Measurements from ENCODE around the gene ZFP30. TPM values are rescaled to one million over a fixed set of nuclear protein-coding genes. Genes with fewer than 3 reads are reported as not detected.
A peak's percentile ranks its signal among the peaks of the same experiment; 100 is the strongest.
"Not testable (repeated sequence)": the region's sequence is repeated elsewhere in the genome, so short reads cannot be mapped to it uniquely, and the experiment has no call there.

ZFP30 gene
- total RNA-seq, 4 donors from 2014 or later = 1.2 to 6.2 (median 3.4) TPM

- DNase-seq (no peak), ATAC-seq (no peak)
- intact Hi-C loops (cut with DNase I; ENCODE audit: low total_unique reads) = loop anchor here (1.0 kb wide), 1 partner anchor 38 kb away; the partner anchor contains the start of gene ZFP30
- Histone ChIP-seq H3K36me3 (peaks cover 0 to 14% of the 10 kb centered on the region in 2 donors), H3K4me1 (no peaks in the 10 kb centered on the region), H3K27ac (no peak overlapping the region), H3K27me3 (no peaks in the 10 kb centered on the region), H3K4me3 (peak overlapping the region in 2 of 4 donors; percentile 69 to 75), H3K9me3 (no peaks in the 10 kb centered on the region)
- in situ Hi-C loops (cut with MboI; ENCODE audit: low sequenced_read_pairs in 4 of 4) = no loop called here
- no peak for TF ChIP-seq POLR2A (IDR thresholded peaks at IDR 0.05)
- no peak for TF ChIP-seq CTCF (IDR thresholded peaks at IDR 0.05 in 4 of 5, conservative IDR thresholded peaks at IDR 0.05 in 1 of 5)
These were observed 37.8 kb upstream of the ZFP30 start for GRCh38 chr19:37692956-37693620.

DNA sequence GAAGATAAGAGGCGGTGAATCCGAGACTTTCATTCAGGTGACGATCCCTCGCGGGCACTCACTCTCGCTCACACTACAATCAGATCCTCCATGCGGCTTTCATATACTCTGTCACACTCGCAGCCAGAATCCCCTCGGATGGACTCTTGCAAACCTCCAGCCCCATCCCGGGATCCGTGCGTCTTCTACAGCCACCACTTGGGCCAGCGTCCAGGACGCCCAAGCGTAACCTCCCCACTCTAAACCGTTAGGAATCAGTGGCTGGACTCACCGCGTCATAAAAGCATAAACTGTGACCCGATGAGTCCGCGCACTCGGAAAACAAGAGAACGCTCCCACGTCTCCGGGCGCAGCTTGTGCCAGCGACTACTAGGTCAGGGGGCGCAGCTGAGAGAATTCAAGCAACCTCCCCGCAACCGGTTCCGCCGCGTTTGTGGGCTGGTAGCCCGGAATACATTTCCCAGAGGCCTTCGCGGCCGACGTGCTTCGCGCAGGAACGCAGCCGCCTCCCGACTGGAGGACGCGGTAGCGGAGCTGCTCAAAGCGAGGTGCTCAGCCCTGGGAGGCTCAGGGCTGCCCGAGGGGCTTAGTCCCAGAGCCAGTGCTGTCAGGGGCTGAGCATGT lies 36.7 kb upstream of the ZFP30 start:
- TF ChIP-seq CTCF (IDR thresholded peaks at IDR 0.05 in 4 of 5, conservative IDR thresholded peaks at IDR 0.05 in 1 of 5) = no peak
- no peak for TF ChIP-seq POLR2A (IDR thresholded peaks at IDR 0.05)
- Histone ChIP-seq H3K4me3 (peak overlapping the region; percentile 64 to 75 (median 68)), H3K36me3 (peaks cover 0 to 6% of the 10 kb centered on the region in 2 donors), H3K27me3 (no peaks in the 10 kb centered on the region), H3K4me1 (no peaks in the 10 kb centered on the region), H3K27ac (peak overlapping the region; percentile 71 to 84 (median 75)), H3K9me3 (no peaks in the 10 kb centered on the region)
- in situ Hi-C loops (cut with MboI; ENCODE audit: low sequenced_read_pairs in 4 of 4) = no loop called here
- peak; percentile 38 to 41 for DNase-seq
- peak; percentile 63 to 75 for ATAC-seq
- intact Hi-C loops (cut with DNase I; ENCODE audit: low total_unique reads) = loop anchor here (1.0 kb wide), 1 partner anchor 37 kb away; the partner anchor contains the start of gene ZFP30

DNA sequence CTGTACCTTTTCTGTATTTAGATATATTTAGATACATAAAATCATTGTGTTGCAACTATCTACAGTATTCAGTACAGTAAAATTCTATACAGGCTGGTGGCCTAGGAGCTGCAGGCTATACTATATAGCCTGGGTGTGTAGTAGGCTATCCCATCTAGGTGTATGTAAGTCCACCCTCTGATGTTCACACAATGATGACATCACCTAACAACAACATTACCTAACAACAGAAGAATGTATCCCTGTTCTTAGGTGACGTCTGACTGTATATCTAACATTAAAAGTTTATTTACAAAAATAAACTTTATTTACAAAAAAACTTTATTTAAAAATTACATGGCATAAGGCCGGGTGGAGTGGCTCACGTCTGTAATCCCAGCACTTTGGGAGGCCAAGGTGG lies 28.3 kb upstream of the ZFP30 start:
- Histone ChIP-seq H3K27ac (no peak overlapping the region), H3K27me3 (no peaks in the 10 kb centered on the region), H3K9me3 (peaks cover 0 to 7% (median 0%) of the 10 kb centered on the region in 3 donors), H3K36me3 (peaks cover 0 to 10% of the 10 kb centered on the region in 2 donors), H3K4me3 (no peak overlapping the region), H3K4me1 (no peaks in the 10 kb centered on the region)
- intact Hi-C loops (cut with DNase I; ENCODE audit: low total_unique reads) (no loop called here), in situ Hi-C loops (cut with MboI; ENCODE audit: low sequenced_read_pairs in 4 of 4) (no loop called here)
- no peak for DNase-seq
- no peak for TF ChIP-seq POLR2A (IDR thresholded peaks at IDR 0.05)
- no peak for TF ChIP-seq CTCF (IDR thresholded peaks at IDR 0.05 in 4 of 5, conservative IDR thresholded peaks at IDR 0.05 in 1 of 5)
- no peak for ATAC-seq

DNA sequence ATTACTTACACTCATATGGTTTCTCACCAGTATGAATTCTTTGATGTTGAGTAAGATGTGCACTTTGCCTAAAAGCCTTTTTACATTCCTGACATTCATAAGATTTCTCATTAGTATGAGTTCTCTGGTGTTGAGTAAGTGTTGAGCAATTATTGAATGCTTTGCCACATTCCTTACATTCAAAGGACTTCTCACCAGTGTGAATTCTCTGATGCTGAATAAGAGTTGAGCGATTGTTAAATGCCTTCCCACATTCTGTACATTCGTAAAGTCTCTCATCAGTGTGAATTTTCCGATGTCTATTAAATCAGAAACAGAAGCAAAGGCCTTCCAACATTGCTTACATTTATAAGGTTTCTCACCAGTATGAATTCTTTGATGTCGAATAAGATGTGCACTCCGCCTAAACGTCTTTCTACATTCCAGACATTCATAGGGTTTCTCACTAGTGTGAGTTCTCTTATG lies 14.2 kb upstream of the ZFP30 start:
- ATAC-seq (no peak), DNase-seq (no peak)
- Histone ChIP-seq H3K27ac (no peak overlapping the region), H3K27me3 (no peaks in the 10 kb centered on the region), H3K4me1 (no peaks in the 10 kb centered on the region), H3K36me3 (peaks cover 0 to 4% of the 10 kb centered on the region in 2 donors), H3K4me3 (no peak overlapping the region), H3K9me3 (peaks cover 17 to 61% (median 19%) of the 10 kb centered on the region in 3 donors)
- intact Hi-C loops (cut with DNase I; ENCODE audit: low total_unique reads) = no loop called here
- in situ Hi-C loops (cut with MboI; ENCODE audit: low sequenced_read_pairs in 4 of 4) = no loop called here
- no peak for TF ChIP-seq CTCF (IDR thresholded peaks at IDR 0.05 in 4 of 5, conservative IDR thresholded peaks at IDR 0.05 in 1 of 5)
- TF ChIP-seq POLR2A (IDR thresholded peaks at IDR 0.05) = no peak

- DNase-seq; H3K4me3 ChIP-seq; ATAC-seq; in situ Hi-C loops (cut with MboI; ENCODE audit: low sequenced_read_pairs in 4 of 4); H3K27me3 ChIP-seq; H3K9me3 ChIP-seq; H3K27ac ChIP-seq; H3K36me3 ChIP-seq: not testable (repeated sequence)
- intact Hi-C loops (cut with DNase I; ENCODE audit: low total_unique reads) = loop anchor here (2.0 to 10.0 kb wide), 4 partner anchors 62 to 580 kb away; partner anchors contain the start of genes ZNF420, ZNF527, ZNF569 and ZNF570
- peaks cover 21 to 22% of the 10 kb centered on the region in 2 donors for H3K4me1 ChIP-seq
These were observed 1.9 kb upstream of the ZFP30 start for GRCh38 chr19:37657157-37657556.

Measured in gastrocnemius medialis (tissue), 4 donors.